GM21576 (cell line): ENCODE measurements around the gene RAPGEF3.

Source experiments
- ATAC-seq: cut with Tn5 transposase; IDR thresholded peaks from one replicate; pipeline ENCODE4 v1.9.1; 2021; ENCODE audit warnings: mild to moderate bottlenecking, moderate library complexity; ENCODE audit not compliant: unreplicated experiment

Gene RAPGEF3

DNA sequence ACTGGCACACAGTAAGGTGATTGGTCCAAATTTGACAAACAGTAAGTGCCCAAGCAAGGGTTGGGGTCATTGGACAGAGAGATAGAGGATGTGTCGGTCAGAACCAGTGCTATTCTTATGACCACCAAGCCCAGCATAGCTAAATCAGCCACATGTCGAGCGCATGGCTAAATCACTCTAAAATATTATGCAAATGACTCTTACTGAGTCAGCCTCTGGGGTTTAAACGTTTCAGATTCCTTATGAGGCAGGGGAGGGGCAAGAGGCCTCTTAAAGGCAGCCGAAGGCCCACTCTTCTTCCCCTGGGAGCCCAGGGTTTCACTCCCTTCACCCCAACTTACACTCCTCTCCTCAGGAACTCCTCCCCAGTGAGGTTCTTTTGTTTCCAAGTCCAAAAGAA lies 32.8 kb downstream of the RAPGEF3 start:
- peak; percentile 87 for ATAC-seq

DNA sequence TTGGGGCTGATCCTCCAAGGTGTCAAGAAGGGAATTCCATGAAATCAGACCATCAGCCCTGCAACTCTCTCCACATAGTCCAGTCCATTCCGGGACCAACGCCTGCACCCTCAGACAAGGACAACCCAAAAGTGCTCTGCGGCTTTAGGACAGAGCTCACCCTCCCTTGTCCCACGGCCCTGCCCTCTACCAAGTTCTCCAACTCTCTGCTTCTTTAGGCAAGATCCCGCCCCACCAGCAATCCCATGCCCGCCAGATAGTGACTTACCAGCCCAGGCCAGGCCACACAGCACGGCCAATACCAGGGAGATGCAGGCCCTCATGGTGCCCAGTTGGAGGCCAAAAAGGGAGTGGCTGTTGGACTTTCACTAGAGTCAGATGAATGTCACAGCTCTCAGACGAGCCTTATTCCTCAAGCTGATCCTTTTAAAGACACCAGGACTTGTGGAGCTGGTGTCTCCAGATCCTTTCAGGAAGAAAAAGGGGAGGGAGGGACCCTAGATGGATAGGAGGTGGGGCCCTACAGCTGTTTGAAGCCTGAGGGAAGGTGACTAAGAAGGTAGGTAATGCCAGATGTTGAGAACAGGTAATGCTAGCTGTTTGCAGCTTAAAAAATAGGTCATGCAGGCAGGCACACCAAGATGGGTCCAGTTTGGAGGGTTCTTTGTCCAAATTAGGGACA lies 33.4 kb downstream of the RAPGEF3 start, which contains the start of gene ENDOU:
TSS of gene ENDOU (minus strand) at position 400 of the 682 bp plus-strand sequence. CDS start at position 323, 77 bp downstream.
- no peak for ATAC-seq

DNA sequence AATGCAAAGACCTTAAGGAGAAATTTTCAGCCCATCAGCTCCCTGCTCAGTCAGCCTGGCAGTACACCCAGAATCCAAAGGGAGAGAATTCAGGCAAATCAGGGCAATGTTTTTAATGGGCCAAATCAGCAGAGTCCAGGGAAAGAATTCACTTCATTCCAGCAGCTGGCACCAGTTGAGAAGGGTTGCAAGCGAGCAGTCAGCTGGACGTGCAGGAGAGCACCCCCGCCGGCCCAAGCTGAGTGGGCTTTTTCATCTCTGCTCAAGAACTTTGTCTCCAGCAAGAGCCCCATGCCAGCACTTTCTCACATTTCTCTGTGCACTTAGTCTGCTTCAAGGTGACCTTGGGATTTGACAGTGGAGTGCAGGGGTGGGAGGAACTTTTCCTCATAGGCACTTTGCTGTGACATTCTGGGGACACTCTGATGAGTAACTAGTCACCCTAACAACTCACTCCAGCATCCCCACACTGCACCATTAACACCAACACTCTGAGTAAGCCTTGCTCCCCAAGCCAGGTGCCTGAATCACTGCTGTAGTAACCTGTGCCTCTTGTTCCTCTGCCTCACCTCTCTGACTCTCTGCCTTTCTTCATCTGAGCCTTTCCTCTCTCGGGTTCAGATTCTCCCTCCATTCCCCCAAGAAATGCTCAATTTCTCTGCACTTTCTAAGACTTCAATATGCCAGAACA lies 35.6 kb downstream of the RAPGEF3 start:
- no peak for ATAC-seq

DNA sequence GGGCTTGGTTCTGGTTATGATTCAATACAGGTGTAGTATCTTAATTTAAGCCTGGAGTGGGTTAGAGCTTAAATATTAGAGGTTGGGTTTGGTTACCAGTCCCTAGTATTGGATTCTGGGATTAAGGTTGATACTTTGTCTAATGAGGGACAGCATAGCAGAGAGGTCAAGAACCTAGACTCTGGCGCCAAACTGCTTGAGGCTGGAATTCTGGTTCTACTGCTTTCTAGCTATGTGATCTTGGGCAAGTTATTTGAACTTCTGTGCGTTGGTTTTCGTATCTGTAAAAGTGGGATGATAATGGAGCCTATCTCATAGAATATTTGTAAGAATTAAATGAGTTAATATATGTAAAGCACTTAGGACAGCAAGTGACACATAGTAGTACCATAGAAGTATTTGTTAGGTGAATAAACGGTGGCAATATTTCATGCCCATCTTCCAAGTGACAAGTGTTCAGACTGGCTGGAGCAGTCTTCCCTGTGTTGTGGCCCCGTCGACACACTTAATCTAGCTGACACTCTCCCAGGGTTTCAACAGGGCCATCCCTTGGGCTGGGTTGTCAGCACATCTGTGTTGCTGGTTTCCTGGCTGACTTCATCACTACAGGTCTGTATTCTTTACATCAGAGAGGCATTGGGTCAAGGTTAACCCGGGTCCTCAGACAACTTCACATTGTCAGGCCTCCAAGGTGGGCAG lies 36.4 kb downstream of the RAPGEF3 start:
- ATAC-seq, result no peak

DNA sequence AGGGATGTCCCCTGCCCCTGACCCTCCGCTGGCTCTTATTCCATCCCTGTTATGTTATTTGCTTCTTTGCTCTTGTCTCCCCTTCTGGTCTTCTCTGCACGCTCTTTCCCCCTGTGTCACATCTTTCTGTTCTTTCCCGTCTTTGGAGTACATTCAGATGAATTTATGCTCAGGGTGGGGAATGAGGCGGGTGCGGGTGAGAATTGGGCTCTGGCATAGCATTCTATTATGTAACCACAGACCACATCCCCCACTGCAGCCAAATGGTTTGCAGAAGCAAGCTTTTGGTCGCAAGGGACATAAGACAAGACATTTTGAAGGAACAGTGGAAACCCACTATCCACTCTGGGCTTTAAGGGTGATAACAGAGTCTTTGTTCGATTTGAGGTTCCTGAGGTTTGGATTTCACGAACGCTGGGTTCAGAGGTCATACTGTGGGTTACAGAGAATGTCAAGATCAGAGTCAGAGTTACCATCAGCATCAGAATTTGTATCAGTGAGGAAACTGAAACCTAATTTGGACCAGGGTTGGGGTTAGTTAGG lies 37.2 kb downstream of the RAPGEF3 start:
- no peak for ATAC-seq

DNA sequence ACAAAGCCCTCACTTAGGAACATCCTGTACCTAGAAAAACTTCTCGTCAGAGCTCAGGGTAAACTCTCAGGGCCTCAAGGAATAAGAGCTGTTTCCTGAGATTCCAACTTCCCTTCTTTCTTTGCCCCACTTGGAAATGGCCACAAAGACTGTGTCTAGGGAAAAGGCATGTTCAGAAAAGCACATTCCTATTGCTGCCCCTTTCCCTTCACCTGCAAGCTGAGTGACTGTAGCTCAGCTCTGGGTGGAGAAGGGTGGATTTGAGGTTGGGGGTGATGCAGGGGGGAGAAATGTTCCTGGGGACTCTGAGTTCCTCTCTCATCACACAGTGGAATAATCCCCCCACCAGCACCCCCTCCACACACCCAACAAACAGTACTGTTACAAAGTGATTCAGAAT lies 40.1 kb downstream of the RAPGEF3 start:
- ATAC-seq, result no peak

DNA sequence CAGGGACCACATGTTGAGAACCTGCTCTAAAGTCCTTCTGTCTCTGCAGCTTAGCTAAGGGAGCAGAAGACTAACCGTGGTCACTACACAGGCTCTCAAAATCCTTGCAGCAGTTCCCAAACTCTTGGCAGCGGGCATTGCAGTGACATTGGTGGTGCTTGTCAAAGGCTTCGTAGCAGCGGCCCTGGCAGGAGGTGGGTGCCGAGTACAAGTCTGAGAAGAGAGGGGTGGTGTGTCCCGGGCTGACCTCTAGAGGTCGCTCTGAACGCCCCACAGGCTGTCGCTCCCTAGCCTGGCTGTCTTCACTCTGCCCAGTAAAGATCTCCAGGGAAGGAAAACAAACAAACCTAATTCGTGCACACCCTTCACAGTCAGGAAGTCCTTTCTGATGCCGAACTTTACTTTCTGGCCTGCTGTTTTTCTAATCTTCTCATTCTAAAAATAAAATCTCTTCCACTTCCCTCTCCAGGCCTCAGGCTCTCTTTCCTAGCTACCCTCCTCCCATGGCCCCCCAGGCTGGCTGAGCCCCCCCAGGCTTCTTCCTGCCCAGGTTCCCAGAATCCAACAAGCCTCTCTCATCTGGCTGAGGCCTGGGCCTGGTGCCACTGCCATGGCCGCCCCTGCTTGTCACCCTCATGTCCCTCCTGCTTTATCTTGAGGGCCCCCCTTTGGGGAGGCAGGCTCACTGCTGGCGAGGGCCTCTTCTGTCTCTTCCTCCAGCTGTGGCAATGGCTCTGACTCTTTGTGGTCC lies 41.1 kb downstream of the RAPGEF3 start:
- ATAC-seq, result no peak

DNA sequence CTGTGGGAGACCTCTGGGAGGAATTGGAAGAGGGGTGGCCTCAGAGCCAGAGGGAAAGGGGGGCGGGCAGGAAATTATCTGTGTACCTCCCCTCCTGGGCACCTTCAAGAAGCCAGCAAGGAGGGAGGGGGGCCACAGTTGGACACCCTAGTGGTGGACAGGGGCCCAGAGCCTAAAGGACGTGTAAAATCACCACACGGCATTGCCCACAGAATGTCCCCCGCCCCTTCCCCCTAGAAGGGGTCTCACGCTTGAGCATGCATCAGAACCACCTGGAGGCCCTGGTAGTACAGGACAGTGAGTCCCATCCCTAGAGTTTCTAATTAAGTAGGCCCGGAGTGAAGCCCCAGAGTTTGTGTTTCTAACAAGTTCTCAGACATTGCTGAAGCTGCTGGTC lies 41.6 kb downstream of the RAPGEF3 start:
- no peak for ATAC-seq

DNA sequence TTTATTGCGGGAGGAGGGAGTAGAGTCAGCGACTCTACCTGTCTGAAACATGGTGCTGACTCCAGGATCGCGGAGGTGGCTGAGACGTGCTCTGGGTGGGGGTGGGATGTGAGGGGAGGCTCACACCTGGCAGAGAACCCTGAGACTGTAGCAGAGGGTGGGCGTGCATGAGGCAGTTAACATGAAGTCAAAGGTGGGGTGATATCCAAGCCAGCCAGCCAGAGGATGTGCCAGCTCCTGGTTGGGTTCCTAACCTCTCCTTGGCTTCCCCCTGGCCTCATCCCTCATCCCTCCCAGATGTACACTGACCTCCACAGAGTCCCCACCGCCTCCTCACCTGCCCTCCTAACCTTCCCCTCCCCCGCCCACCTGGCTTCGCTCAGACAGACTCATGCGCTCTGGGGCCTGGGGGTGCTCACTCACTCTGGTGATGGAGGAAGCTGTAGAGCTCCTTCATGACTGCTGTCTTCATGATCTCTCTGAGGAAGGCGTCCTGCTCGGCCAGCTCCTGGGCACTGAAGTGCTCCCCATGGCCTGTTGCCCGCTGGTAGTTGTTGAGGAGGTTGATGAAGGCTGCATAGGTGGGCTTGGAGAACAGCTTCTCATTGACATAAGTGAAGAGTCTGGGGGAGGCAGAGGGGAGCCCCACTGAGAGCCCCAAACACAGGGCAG lies 42.7 kb downstream of the RAPGEF3 start:
- no peak for ATAC-seq

DNA sequence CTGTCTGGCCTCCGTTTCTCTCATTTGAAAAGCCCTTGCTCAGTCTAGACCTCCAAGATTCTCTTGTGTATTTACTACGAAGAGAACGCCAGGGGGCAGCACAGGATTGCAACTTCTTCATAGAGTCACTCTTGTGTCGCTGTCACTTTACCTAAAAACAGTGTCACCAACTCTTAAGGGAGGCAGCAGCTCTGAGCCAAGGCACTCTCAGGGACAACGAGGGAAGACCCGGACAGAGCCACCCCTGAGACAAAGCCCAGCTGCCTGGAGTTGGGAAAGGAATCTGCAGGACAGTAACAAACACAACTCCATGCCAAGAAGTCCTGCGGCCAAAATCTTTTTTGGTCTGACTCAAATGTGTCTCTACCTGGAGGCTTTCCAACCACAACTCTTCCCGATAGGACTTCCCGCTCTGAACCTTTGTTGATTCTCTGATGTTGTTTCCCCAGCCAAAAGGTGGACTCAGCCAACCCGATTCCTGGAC lies 43.2 kb downstream of the RAPGEF3 start:
- ATAC-seq, result peak; percentile 82

DNA sequence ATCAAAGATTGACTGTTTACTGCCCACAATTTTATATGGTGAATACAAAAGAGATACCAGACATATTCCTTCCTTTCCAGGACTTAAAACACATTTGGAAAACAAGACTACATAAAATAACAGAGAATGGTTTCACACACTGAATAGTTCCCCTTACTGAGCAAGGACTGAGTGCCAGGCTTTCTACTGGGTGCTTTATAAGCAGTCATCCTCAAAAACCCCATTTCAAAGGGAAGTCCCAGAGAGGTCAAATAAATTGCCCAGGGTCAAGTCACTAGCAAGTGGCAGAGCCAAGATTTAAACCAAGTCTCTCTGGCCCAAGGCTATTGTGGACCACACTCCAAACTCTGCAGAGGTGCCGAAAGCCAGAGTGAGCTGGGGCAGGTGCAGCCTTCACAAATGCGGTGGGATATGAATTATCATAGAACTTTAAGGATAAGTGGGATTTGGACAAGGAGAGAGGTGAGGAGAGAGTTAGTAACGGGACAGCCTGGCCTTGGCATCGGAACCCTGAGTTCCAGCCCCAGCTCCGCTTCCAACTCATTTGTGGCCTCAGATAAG lies 43.8 kb downstream of the RAPGEF3 start:
- no peak for ATAC-seq

DNA sequence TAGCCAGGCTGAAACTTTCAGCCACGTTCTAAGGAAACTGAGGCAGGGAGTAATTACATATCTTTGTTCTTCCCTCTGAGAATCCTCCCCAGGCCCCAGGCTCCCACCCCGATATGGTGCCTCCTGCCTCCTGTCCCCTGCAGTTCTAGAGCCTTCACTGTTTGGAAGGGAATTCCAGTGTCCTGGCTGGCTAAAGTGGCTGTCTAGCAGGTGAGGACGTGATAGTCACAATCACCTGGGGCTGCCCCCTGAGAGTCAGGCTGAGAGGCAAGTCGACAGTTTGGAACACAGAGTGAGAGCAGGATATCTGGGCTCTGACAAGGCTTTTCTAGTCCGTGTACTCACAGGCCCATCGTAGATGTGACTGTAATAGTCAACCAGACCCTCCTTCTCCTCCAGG lies 46.5 kb downstream of the RAPGEF3 start:
- ATAC-seq, result no peak

DNA sequence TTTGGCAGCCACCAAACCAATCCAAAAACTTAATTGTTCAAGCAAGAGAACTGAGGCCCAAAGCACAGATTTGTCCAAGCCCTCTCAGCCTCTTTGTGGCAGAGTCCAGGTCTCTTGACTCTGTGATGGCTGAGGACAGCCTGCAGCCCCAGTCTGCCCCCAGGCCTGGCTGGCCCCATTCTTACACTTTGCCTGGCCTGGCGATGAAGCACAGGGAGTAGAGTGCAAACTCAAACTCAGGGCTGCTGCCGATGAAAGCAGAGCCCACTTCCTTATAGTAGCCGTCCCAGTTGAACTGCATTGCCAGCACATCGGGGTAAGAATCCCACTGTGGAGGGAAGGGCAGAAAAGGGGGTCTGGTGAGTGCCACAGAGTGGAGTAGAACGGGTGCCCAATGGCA lies 47.2 kb downstream of the RAPGEF3 start:
- ATAC-seq, result no peak

DNA sequence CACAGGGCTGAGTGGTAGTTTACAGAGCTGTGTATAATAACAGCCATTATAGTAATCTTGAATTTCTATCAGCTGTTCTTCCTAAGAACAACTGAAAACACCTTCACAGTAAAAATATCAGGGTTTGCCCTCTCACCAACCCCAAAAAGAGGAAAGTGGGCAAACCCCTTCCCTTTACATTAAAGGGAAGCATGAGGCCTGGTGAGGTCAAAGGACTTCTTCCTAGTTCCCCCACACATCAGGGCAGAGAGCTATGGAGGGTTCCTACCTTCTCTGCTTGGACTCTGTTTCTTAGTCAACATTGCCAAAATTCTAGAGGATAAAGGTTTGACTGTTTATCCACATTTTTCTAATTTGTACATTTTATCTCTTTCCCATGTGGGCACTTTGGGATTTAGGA lies 48.4 kb downstream of the RAPGEF3 start:
- ATAC-seq, result no peak

DNA sequence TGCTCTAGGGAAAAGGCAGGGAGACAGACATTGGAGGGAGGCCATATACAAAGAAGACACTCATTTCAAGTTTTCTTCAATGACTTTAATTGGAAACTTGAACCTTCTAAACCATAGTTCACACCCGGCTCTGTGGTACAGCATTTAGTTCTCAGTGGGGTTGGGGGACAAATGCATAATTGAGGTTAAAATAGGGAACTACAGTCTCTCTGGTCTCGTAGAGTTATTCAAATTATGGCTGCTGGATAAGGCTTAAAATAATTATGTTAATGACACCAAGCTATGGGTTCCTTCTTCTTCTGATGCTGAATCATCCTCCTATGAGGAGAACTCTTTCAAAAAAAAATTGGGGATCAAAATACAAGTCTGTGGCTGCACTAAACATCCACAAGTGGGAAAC lies 49.0 kb downstream of the RAPGEF3 start:
- no peak for ATAC-seq

DNA sequence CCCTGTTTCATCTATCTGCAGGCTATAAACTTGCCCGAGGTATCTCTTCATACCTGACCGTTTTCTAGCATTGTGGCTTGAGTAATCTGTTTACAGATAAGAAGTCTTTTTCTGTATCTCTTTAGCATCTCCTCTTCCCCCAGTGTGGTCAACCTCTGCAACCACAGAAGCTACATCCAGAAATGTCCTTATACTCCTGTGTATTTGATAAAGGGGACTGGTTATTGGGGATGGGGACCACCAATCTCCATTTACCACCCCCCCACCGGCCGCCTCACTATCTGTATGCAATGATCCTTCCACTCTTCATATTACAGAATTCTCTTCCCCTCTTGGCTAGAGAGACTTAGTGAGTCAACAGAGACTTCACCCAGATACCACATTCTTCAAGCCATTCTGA lies 49.4 kb downstream of the RAPGEF3 start:
- ATAC-seq, result no peak

DNA sequence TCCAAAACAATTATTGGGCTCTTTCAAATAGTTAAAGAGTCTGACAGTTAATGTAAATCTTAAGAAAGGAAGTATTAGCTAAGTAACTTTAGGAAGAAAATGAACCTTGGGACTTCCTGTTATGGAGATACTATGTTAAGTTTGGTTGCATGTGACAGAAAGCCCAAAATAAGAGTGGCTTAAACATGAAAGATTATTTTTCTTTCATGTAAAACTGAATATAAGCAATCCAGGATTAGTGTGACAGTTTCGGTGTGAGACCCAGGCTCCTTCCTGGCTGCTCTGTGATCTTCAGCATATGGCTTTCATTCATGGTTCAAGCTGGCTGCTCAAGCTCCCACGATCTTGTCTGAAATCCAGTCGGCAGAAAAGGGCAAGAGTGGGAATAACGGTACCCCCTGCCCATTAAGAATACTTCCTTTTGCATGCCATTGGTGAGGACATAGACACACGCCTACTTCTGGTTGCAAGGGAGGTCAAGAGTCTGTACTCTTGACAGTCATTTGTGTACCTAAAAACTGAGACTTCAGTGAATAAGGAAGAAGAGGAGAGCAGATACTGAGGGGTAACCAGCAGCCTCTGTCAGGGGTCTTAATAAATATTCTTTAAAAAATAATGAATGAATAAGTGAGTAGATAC lies 50.7 kb downstream of the RAPGEF3 start:
- ATAC-seq, result no peak

DNA sequence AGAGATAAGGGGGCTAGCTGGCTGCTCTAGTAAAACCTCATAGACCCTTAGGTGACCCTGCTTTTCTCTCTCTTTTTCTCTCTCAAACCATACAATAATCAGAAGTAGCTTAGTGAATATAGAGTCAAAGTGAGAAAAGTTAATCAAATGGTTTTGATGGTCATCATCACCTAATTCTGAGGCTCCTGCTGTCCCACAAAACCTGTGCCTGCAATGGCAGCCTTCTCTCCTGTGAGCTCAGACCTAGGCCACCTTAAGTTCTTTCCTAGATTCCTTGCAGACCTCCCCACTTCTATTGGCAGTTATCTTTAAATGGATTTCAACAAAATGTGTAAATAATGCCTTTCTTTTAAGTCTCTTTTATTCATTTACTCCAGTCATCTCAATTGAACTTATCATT lies 51.3 kb downstream of the RAPGEF3 start:
- ATAC-seq, result no peak

DNA sequence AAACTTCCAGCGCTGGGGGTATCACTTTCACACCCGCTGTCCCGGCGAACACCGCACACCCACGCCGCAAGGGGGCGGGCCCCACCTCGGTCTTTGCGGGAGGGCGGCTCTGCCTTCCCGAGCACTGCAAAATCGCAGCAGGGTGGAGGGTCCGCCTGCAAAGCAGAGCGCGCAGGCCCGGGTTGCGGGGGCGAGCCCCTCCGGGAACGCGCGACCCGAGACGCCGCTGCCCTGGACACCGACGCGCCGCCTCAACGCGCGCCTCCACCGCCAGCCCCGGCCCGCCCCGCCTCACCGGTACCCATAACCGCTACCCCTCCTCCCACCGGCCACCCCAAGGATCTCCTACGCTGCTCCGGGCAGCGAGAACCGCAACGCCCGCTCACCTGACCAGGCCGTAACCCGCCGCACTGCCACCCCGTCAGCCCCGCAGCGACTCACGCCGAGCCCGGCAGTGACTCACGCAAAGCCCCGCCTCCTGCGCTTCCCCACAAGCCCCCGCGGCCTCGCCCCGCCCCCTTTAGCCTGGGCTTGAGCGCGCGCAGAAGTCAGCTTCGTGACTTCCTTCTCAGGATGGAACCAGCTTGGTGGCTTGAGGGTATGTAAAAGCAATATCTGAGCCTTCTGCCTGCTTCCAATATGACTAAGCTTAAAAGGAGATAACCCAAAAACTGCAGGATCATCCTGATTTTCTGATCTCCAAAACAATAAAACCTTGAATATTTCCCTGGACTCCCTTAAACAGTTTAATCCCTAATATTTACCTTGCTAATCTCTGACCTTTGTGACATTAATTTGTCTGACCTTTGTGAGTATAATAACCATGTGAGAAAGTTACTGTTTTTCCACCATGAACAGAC lies 52.9 kb downstream of the RAPGEF3 start, which contains the start of gene RPAP3:
TSS of gene RPAP3 (minus strand) at position 465 of the 860 bp plus-strand sequence. CDS start 3,190 bp downstream, outside the sequence.
- peak; percentile 76 for ATAC-seq
